ENCODE results near the gene CLDN22. TPM values are rescaled to one million over a fixed set of nuclear protein-coding genes. Genes with fewer than 3 reads are reported as not detected.

The CLDN22 gene
- total and polyA plus RNA-seq, 2 experiments from 2014 or later: not detected

DNA sequence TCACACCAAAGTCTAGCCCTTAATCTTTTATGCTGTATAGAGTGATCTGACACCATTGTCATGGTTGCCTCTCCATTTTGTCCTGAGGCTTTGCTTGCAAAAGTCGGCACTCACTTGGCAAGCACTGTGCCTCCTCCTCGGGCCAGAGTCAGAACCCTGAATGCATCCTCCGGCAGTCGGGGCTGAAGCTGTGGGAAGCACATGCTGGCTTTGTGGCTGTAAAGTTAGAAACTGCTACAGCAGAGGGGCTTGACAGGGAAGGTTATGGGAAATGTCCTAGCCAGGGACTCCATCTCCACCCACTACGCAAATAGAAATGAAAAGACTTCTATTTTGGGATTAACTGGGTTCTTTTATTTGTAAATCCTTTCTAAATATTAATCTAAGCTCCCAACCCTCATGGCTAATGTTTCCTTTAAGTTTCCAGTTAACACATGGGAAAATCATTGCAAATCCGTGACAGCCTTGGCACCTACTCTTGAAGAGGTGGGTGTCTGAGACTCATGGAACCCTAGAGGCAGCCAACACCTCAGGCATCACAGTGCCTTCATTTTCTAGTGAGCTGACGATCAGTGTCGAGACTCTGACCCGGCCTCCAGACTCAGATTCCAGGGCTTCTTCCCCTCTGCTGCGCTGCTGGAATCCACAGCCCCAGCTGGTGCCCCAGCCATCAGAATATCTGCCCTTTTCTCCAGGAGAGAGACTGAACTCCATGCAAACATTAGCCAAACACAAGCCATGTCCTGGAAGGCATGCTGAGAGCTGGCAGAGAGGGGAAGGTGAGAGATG is 10.1 kb upstream of the CLDN22 start:
- no peak overlapping the region for H3K4me3 ChIP-seq
- no peak for DNase-seq (ENCODE audit: low spot score)
- H3K9me2 ChIP-seq (replicated peaks; ENCODE audit: insufficient read depth): no peaks in the 10 kb centered on the region
- peaks cover 5% of the 10 kb centered on the region for H3K9me3 ChIP-seq (ENCODE audit: low read depth)
- H3K27me3 ChIP-seq: no peaks in the 10 kb centered on the region
- no peak for TF ChIP-seq EZH2phosphoT487 (IDR thresholded peaks at IDR 0.05; ENCODE audit: low read depth, severe bottlenecking, unreplicated experiment)
- no peak overlapping the region for H3K27ac ChIP-seq
- peaks cover 3% of the 10 kb centered on the region for H3K4me1 ChIP-seq (ENCODE audit: insufficient read depth)
- no peaks in the 10 kb centered on the region for H4K20me1 ChIP-seq (ENCODE audit: insufficient read depth, poor library complexity, severe bottlenecking)
- H3K4me2 ChIP-seq: no peak overlapping the region
- H3K79me2 ChIP-seq: no peaks in the 10 kb centered on the region
- H3K36me3 ChIP-seq (replicated peaks; ENCODE audit: insufficient read depth, low read depth): no peaks in the 10 kb centered on the region
- no peak overlapping the region for H2AFZ ChIP-seq
- 71% methylated on average over 10 of the region's 10 CpGs for WGBS (ENCODE audit: low lambda C conversion rate, missing lambda C conversion rate)

- Histone ChIP-seq H4K20me1 (ENCODE audit: insufficient read depth, poor library complexity, severe bottlenecking) (no peaks in the 10 kb centered on the region), H3K9me3 (ENCODE audit: low read depth) (peaks cover 5% of the 10 kb centered on the region), H3K27me3 (no peaks in the 10 kb centered on the region), H3K27ac (peak overlapping the region; percentile 3), H3K4me3 (no peak overlapping the region), H3K36me3 (replicated peaks; ENCODE audit: insufficient read depth, low read depth) (no peaks in the 10 kb centered on the region), H3K79me2 (no peaks in the 10 kb centered on the region), H3K4me2 (no peak overlapping the region), H3K4me1 (ENCODE audit: insufficient read depth) (peaks cover 3% of the 10 kb centered on the region), H2AFZ (no peak overlapping the region), H3K9me2 (replicated peaks; ENCODE audit: insufficient read depth) (no peaks in the 10 kb centered on the region)
- 87% methylated on average over 6 of the region's 6 CpGs for WGBS (ENCODE audit: low lambda C conversion rate, missing lambda C conversion rate)
- no peak for TF ChIP-seq CTCF (IDR thresholded peaks at IDR 0.05; ENCODE audit: poor library complexity)
- TF ChIP-seq EZH2phosphoT487 (IDR thresholded peaks at IDR 0.05; ENCODE audit: low read depth, severe bottlenecking, unreplicated experiment): no peak
- no peak for TF ChIP-seq EZH2 (IDR thresholded peaks at IDR 0.05; ENCODE audit: borderline replicate concordance)
- no peak for DNase-seq (ENCODE audit: low spot score)
These were observed 9.2 kb upstream of the CLDN22 start for GRCh38 chr4:183329244-183329643.

DNA sequence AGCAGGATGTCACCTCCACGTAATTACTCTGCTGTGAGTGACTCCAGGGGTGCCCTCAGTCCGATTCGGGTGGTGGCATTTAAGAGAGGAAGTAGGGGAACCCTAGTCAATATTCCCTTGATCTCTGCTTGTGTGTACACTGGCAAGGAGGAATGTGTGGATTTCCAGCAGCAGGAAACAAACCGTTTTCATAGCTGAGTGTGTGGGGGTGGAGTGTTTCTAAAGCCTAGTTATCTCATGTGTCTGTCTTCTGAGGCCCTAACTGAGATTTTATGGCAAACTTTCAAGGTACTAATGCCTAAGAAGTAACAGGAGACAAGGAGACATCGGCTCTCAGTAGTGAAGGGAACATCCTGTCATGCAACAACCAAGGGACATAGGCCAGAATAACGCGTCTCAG is 8.8 kb upstream of the CLDN22 start:
- 42% methylated on average over 7 of the region's 7 CpGs for WGBS (ENCODE audit: low lambda C conversion rate, missing lambda C conversion rate)
- H2AFZ ChIP-seq: no peak overlapping the region

More for the DNA sequence above, 8.8 kb upstream of the CLDN22 start:
- no peaks in the 10 kb centered on the region for H3K79me2 ChIP-seq
- peaks cover 3% of the 10 kb centered on the region for H3K4me1 ChIP-seq (ENCODE audit: insufficient read depth)
- TF ChIP-seq EZH2phosphoT487 (IDR thresholded peaks at IDR 0.05; ENCODE audit: low read depth, severe bottlenecking, unreplicated experiment) (no peak), CTCF (IDR thresholded peaks at IDR 0.05; ENCODE audit: poor library complexity) (no peak), EZH2 (IDR thresholded peaks at IDR 0.05; ENCODE audit: borderline replicate concordance) (no peak)
- H3K27ac ChIP-seq: peak overlapping the region; percentile 32
- H3K9me2 ChIP-seq (replicated peaks; ENCODE audit: insufficient read depth): no peaks in the 10 kb centered on the region
- no peak overlapping the region for H3K4me3 ChIP-seq
- no peak overlapping the region for H3K4me2 ChIP-seq
- peak; percentile 29 for DNase-seq (ENCODE audit: low spot score)
- no peaks in the 10 kb centered on the region for H3K36me3 ChIP-seq (replicated peaks; ENCODE audit: insufficient read depth, low read depth)
- H3K9me3 ChIP-seq (ENCODE audit: low read depth): peaks cover 5% of the 10 kb centered on the region
- no peaks in the 10 kb centered on the region for H3K27me3 ChIP-seq
- H4K20me1 ChIP-seq (ENCODE audit: insufficient read depth, poor library complexity, severe bottlenecking): no peaks in the 10 kb centered on the region

Data from hepatocyte (in vitro differentiated cells).